DOHH2 (cell line): ENCODE data around the gene CORO2B.

Source experiments
- H3F3A ChIP-seq: fragments of 200-600 bp; sonication (generic), shearing (Covaris generic); 2 replicates; pipeline ENCODE4 v1.6.0; 2016; ENCODE audit warnings: antibody characterized with exemption, mild to moderate bottlenecking; ENCODE audit not compliant: control insufficient read depth, insufficient read depth
- H3K27ac ChIP-seq: fragments of 200-600 bp; sonication (generic); 2 replicates; pipeline ENCODE4 v1.5.1; 2014; ENCODE audit warnings: low read depth, mild to moderate bottlenecking, low read length, moderate library complexity
- H3K27me3 ChIP-seq: fragments of 200-600 bp; sonication (generic); 2 replicates; pipeline ENCODE4 v1.6.1; 2014; ENCODE audit warnings: mild to moderate bottlenecking, low read length, mixed read lengths; ENCODE audit not compliant: control insufficient read depth
- H3K36me3 ChIP-seq: fragments of 200-600 bp; sonication (generic); 2 replicates; pipeline ENCODE4 v1.6.1; 2014; ENCODE audit warnings: mild to moderate bottlenecking, low read length, moderate library complexity, mixed read lengths; ENCODE audit not compliant: control insufficient read depth
- H3K4me1 ChIP-seq: fragments of 200-600 bp; sonication (generic); 2 replicates; pipeline ENCODE4 v1.6.1; 2014; ENCODE audit warnings: mild to moderate bottlenecking, low read length, mixed read lengths; ENCODE audit not compliant: control insufficient read depth
- H3K4me2 ChIP-seq: fragments of 200-600 bp; sonication (generic); 2 replicates; pipeline ENCODE4 v1.6.0; 2014; ENCODE audit warnings: mild to moderate bottlenecking, low read length, moderate library complexity
- H3K4me3 ChIP-seq: fragments of 200-600 bp; sonication (generic); 2 replicates; pipeline ENCODE4 v1.5.1; 2014; ENCODE audit warnings: mild to moderate bottlenecking, low read length, mixed read lengths
- H3K79me2 ChIP-seq: fragments of 200-600 bp; sonication (generic); 2 replicates; pipeline ENCODE4 v1.6.1; 2014; ENCODE audit warnings: mild to moderate bottlenecking, low read length, mixed read lengths; ENCODE audit not compliant: control insufficient read depth
- H3K9me2 ChIP-seq: fragments of 200-600 bp; sonication (generic); replicated peaks from 2 replicates; pipeline ENCODE4 v1.6.1; 2014; ENCODE audit warnings: mild to moderate bottlenecking, low read length, mixed read lengths; ENCODE audit not compliant: control insufficient read depth
- H3K9me3 ChIP-seq: fragments of 200-600 bp; sonication (generic); 2 replicates; pipeline ENCODE4 v1.6.1; 2014; ENCODE audit warnings: antibody characterized with exemption, low read length, mixed read lengths; ENCODE audit not compliant: control insufficient read depth, insufficient read depth
- H4K20me1 ChIP-seq: fragments of 200-600 bp; sonication (generic); 2 replicates; pipeline ENCODE4 v1.6.0; 2014; ENCODE audit warnings: low read depth, mild to moderate bottlenecking, antibody characterized with exemption, low read length, moderate library complexity; ENCODE audit not compliant: control insufficient read depth, insufficient read depth
- EZH2phosphoT487 ChIP-seq: fragments of 200-600 bp; sonication (generic); IDR thresholded peaks from 2 replicates; pipeline ENCODE4 v1.6.1; 2017; ENCODE audit warnings: borderline replicate concordance, mild to moderate bottlenecking, antibody characterized with exemption, low read length, moderate library complexity, mixed read lengths
- TF ChIP-seq, protein P1 (sequence below): fragments of 200-600 bp; sonication (generic); IDR thresholded peaks from one replicate; pipeline ENCODE4 v1.5.1; 2014; ENCODE audit warnings: antibody characterized with exemption, mild to moderate bottlenecking, low read depth, low read length; ENCODE audit not compliant: poor library complexity, severe bottlenecking

Gene CORO2B

DNA sequence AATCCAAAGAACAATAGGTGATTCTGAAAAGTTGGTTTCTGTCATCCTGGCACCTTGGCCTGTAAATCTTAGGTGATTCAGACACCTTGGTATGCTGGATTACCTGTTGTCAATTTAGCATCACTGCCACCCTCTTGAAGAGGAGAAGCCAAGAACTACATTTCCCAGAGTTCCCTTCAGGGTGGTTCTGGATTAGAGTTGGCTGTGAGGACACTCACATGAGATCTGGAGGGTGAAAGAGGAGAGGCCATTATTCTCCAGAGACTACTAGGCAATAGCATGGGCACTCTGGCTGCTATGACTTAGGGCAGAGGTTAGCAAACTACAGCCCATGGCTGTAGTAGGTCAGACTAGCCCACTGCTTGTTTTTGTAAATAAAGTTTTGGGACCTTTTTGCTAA, 41.7 kb upstream of the CORO2B start:
- Histone ChIP-seq H3F3A (no peaks in the 10 kb centered on the region), H3K4me2 (no peak overlapping the region), H3K79me2 (no peaks in the 10 kb centered on the region), H4K20me1 (no peaks in the 10 kb centered on the region), H3K4me1 (no peaks in the 10 kb centered on the region), H3K9me3 (no peaks in the 10 kb centered on the region), H3K27ac (no peak overlapping the region), H3K27me3 (peaks cover 32% of the 10 kb centered on the region), H3K9me2 (no peaks in the 10 kb centered on the region), H3K36me3 (no peaks in the 10 kb centered on the region), H3K4me3 (no peak overlapping the region)
- TF ChIP-seq, protein P1, sequence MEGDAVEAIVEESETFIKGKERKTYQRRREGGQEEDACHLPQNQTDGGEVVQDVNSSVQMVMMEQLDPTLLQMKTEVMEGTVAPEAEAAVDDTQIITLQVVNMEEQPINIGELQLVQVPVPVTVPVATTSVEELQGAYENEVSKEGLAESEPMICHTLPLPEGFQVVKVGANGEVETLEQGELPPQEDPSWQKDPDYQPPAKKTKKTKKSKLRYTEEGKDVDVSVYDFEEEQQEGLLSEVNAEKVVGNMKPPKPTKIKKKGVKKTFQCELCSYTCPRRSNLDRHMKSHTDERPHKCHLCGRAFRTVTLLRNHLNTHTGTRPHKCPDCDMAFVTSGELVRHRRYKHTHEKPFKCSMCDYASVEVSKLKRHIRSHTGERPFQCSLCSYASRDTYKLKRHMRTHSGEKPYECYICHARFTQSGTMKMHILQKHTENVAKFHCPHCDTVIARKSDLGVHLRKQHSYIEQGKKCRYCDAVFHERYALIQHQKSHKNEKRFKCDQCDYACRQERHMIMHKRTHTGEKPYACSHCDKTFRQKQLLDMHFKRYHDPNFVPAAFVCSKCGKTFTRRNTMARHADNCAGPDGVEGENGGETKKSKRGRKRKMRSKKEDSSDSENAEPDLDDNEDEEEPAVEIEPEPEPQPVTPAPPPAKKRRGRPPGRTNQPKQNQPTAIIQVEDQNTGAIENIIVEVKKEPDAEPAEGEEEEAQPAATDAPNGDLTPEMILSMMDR, result no peak
- TF ChIP-seq EZH2phosphoT487, result no peak

DNA sequence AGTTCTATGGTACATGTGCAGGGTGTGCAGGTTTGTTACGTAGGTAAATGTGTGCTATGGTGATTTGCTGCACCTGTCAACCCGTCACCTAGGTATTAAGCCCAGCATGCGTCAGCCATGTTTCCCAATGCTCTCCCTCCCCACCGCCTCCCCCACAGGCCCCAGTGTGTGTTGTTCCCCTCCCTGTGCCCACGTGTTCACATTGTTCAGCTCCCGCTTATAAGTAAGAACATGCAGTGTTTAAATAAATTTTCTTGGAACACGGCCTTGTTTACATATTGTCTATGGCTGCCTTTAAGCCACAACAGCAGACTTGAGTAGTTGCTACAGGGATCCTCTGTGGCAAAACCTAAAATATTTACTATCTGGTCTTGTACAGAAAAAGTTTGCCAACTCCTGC, 41.3 kb upstream of the CORO2B start:
- no peaks in the 10 kb centered on the region for H3K36me3 ChIP-seq
- no peaks in the 10 kb centered on the region for H3K9me3 ChIP-seq
- H3K27ac ChIP-seq, result no peak overlapping the region
- H3K4me2 ChIP-seq, result no peak overlapping the region
- H4K20me1 ChIP-seq, result no peaks in the 10 kb centered on the region
- H3K4me3 ChIP-seq, result no peak overlapping the region
- H3F3A ChIP-seq, result no peaks in the 10 kb centered on the region
- H3K27me3 ChIP-seq, result peaks cover 35% of the 10 kb centered on the region
- H3K9me2 ChIP-seq, result no peaks in the 10 kb centered on the region
- no peaks in the 10 kb centered on the region for H3K79me2 ChIP-seq
- TF ChIP-seq, protein P1, result no peak
- TF ChIP-seq EZH2phosphoT487, result no peak
- no peaks in the 10 kb centered on the region for H3K4me1 ChIP-seq

DNA sequence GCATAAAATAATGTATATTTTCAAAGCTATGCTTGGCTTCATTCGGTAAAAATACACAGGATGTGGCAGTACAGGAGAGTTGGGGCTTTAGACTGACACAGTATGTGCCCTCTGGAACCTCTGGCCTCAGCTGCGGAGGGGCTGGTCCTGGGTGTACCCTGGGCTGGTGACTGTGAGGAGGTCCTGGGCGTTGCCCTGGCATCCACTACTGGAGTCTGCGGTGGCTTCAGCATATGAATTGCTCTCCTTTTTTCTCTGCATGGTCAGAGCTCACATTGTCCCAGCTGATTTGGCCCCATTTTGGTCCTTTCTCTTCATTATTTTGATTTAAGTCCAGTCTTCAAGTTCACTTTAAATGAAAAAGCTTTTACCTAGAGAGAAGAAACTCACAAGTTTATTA, 40.5 kb upstream of the CORO2B start:
- no peaks in the 10 kb centered on the region for H3K9me3 ChIP-seq
- no peaks in the 10 kb centered on the region for H3K36me3 ChIP-seq
- no peak overlapping the region for H3K4me3 ChIP-seq
- H3K9me2 ChIP-seq, result no peaks in the 10 kb centered on the region
- H3K79me2 ChIP-seq, result no peaks in the 10 kb centered on the region
- H3K27ac ChIP-seq, result no peak overlapping the region
- TF ChIP-seq, protein P1, result no peak
- no peak for TF ChIP-seq EZH2phosphoT487
- H3K4me1 ChIP-seq, result no peaks in the 10 kb centered on the region
- H3K4me2 ChIP-seq, result no peak overlapping the region
- no peaks in the 10 kb centered on the region for H4K20me1 ChIP-seq
- H3K27me3 ChIP-seq, result peaks cover 33% of the 10 kb centered on the region
- no peaks in the 10 kb centered on the region for H3F3A ChIP-seq

DNA sequence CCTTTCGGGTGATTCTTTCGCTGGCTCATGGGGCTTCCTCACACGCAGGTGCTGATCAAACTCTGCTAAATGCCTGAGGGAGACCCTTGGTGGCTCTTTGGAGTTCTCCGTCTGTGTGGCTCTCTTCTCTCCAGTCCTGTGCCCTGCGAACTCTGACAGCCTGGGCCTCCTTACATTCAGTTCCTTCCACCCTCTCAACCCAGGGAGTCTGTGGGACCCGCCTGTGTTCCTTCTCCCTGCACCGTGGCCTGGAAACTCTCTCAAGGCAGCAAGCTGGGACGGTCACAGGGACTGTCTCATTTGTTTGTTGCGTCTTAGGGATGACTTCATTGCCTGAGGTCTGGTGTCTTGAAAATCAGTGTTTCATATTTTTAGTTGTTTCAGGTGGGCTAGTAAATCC, 37.0 kb upstream of the CORO2B start:
- Histone ChIP-seq H3K4me3 (no peak overlapping the region), H3K4me2 (no peak overlapping the region), H3K36me3 (no peaks in the 10 kb centered on the region), H3K27me3 (peaks cover 25% of the 10 kb centered on the region), H4K20me1 (no peaks in the 10 kb centered on the region), H3F3A (no peaks in the 10 kb centered on the region), H3K79me2 (no peaks in the 10 kb centered on the region), H3K4me1 (no peaks in the 10 kb centered on the region), H3K9me3 (no peaks in the 10 kb centered on the region), H3K9me2 (no peaks in the 10 kb centered on the region), H3K27ac (no peak overlapping the region)
- TF ChIP-seq, protein P1, result no peak
- TF ChIP-seq EZH2phosphoT487, result no peak
